ENCODE results near the gene NAT9.

DNA sequence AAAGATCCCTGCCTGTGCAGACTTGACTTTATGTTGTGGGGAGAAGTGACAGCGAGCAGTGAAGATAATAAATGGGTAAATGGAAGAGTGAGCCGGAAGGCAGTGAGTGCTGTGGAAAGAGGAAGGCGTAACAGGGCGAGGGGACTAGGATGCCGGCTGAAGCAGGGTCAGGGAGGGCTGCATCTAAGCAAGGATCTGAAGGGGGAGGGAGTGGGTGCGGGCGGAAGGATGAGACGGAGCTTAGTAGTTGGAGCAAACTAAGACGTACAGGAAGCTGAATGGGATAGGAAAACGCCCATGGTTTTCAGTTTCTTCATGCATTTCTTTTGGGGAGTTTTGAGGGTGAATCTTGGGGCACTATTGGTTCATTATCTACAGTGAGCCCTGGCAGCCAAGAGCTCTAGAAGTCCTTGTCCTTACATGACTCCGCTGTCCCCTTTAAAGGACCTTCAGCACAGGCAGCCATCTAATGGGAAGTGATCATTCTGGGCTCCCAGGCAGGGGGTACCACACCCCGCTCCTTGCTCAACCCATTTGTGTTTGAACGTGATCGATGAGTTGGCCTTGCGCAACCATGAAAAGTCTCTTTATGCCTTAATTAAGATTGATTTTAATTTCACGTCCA is 10.4 kb upstream of the NAT9 start:
- TF ChIP-seq, protein P1, sequence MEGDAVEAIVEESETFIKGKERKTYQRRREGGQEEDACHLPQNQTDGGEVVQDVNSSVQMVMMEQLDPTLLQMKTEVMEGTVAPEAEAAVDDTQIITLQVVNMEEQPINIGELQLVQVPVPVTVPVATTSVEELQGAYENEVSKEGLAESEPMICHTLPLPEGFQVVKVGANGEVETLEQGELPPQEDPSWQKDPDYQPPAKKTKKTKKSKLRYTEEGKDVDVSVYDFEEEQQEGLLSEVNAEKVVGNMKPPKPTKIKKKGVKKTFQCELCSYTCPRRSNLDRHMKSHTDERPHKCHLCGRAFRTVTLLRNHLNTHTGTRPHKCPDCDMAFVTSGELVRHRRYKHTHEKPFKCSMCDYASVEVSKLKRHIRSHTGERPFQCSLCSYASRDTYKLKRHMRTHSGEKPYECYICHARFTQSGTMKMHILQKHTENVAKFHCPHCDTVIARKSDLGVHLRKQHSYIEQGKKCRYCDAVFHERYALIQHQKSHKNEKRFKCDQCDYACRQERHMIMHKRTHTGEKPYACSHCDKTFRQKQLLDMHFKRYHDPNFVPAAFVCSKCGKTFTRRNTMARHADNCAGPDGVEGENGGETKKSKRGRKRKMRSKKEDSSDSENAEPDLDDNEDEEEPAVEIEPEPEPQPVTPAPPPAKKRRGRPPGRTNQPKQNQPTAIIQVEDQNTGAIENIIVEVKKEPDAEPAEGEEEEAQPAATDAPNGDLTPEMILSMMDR (IDR thresholded peaks at IDR 0.05; ENCODE audit: poor library complexity) = no peak
- no peak for TF ChIP-seq EZH2 (IDR thresholded peaks at IDR 0.05; ENCODE audit: borderline replicate concordance)
